ENCODE data around the gene ZNF750.
"Not testable (repeated sequence)": the region's sequence is repeated elsewhere in the genome, so short reads cannot be mapped to it uniquely, and the experiment has no call there.

Gene ZNF750

DNA sequence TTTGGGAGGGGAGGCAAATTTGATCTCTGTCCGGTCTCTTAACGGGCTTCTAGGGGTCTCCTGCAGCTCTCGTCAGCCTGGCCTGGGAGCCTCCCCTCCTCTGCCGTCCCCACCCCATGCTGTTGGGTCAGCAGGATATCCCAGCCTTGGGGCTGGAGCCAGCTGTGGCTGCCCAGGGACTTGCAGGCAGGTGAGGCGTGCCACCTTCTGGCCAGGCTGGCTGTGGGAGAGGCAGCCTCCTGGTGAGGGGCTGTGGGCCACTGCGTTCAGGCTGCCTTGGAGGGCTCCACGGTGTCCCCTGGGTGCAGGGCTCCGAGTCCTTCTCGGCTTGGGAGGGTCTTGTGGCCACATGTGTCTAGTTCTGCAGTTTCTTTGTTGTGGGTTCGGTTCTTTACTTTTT lies 53.4 kb downstream of the ZNF750 start:
- TF ChIP-seq, protein P1, sequence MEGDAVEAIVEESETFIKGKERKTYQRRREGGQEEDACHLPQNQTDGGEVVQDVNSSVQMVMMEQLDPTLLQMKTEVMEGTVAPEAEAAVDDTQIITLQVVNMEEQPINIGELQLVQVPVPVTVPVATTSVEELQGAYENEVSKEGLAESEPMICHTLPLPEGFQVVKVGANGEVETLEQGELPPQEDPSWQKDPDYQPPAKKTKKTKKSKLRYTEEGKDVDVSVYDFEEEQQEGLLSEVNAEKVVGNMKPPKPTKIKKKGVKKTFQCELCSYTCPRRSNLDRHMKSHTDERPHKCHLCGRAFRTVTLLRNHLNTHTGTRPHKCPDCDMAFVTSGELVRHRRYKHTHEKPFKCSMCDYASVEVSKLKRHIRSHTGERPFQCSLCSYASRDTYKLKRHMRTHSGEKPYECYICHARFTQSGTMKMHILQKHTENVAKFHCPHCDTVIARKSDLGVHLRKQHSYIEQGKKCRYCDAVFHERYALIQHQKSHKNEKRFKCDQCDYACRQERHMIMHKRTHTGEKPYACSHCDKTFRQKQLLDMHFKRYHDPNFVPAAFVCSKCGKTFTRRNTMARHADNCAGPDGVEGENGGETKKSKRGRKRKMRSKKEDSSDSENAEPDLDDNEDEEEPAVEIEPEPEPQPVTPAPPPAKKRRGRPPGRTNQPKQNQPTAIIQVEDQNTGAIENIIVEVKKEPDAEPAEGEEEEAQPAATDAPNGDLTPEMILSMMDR (IDR thresholded peaks at IDR 0.05), result no peak
- H3K9me3 ChIP-seq, result no peaks in the 10 kb centered on the region
- no peak overlapping the region for H3K27ac ChIP-seq
- H3K27me3 ChIP-seq, result no peaks in the 10 kb centered on the region
- H3K4me1 ChIP-seq (ENCODE audit: control insufficient read depth in 1 of 2, insufficient read depth in 1 of 2, low read depth in 1 of 2, low read length in 1 of 2), result peaks cover 11 to 17% of the 10 kb centered on the region in 2 experiments
- H3K36me3 ChIP-seq, result no peaks in the 10 kb centered on the region
- no peak overlapping the region for H3K4me3 ChIP-seq (ENCODE audit: low read depth in 1 of 2, low read length in 1 of 2)

DNA sequence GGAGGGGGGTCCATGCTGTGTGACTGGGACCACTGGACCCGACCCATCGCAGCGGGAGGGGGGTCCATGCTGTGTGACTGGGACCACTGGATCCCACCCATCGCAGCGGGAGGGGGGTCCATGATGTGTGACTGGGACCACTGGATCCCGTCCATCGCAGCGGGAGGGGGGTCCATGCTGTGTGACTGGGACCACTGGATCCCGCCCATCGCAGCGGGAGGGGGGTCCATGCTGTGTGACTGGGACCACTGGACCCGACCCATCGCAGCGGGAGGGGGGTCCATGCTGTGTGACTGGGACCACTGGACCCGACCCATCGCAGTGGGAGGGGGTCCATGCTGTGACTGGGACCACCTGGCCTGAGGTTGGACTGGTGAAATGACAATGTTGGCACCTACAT lies 54.2 kb downstream of the ZNF750 start:
- H3K4me1 ChIP-seq (ENCODE audit: control insufficient read depth in 1 of 2, insufficient read depth in 1 of 2, low read depth in 1 of 2, low read length in 1 of 2), result peaks cover 11 to 17% of the 10 kb centered on the region in 2 experiments
- H3K27ac ChIP-seq; H3K36me3 ChIP-seq; H3K27me3 ChIP-seq; H3K4me3 ChIP-seq (ENCODE audit: low read depth in 1 of 2, low read length in 1 of 2); H3K9me3 ChIP-seq: not testable (repeated sequence)

DNA sequence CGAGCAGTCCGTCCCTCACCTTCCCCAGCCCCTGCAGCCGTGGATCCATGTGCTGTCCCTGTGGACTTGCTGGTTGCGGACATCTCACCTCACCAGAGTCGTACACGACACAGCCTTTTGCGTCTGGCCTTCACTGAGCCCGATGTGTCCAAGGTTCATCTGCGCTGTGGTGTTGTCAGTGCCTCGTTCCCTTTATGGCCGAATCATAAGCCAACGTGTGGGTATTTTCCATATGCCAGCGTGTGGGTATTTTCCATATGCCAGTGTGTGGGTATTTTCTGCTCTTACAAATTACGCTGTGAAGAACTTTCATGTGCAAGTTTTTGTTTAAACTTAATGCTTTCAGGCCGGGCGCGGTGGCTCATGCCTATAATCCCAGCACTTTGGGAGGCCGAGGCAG lies 56.3 kb downstream of the ZNF750 start:
- Histone ChIP-seq H3K9me3 (no peaks in the 10 kb centered on the region), H3K27ac (peak overlapping the region; percentile 16), H3K36me3 (no peaks in the 10 kb centered on the region), H3K4me1 (ENCODE audit: control insufficient read depth in 1 of 2, insufficient read depth in 1 of 2, low read depth in 1 of 2, low read length in 1 of 2) (peaks cover 11 to 17% of the 10 kb centered on the region in 2 experiments), H3K27me3 (no peaks in the 10 kb centered on the region), H3K4me3 (ENCODE audit: low read depth in 1 of 2, low read length in 1 of 2) (no peak overlapping the region)
- TF ChIP-seq, protein P1 (IDR thresholded peaks at IDR 0.05), result no peak

DNA sequence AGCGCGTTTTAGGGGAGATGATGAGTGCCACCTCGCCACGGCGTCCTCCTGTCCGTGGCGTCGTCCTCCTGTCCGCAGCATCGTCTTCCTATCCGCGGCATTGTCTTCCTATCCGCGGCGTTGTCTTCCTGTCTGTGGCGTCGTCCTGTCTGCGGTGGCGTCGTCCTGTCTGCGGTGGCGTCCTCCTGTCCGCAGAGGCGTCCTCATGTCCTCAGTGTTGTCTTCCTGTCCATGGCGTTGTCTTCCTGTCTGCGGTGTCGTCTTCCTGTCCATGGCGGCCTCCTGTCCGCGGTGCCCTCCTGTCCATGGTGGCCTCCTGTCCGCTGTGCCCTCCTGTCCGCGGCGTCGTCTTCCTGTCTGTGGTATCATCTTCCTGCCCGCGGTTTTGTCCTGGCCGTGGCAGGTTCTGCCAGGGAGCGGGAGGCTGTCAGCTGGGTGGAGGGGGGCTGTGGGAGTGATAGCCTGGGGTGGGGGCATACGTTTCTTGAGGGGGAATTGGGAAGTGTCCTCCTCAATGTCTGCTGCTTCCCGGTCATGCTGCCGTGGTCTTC lies 57.1 kb downstream of the ZNF750 start:
- H3K36me3 ChIP-seq, result no peaks in the 10 kb centered on the region
- H3K4me3 ChIP-seq (ENCODE audit: low read depth in 1 of 2, low read length in 1 of 2), result peak overlapping the region; percentile 8 to 30
- no peaks in the 10 kb centered on the region for H3K27me3 ChIP-seq
- H3K27ac ChIP-seq, result peak overlapping the region; percentile 16
- no peaks in the 10 kb centered on the region for H3K9me3 ChIP-seq
- TF ChIP-seq, protein P1 (IDR thresholded peaks at IDR 0.05), result no peak
- peaks cover 11 to 17% of the 10 kb centered on the region in 2 experiments for H3K4me1 ChIP-seq (ENCODE audit: control insufficient read depth in 1 of 2, insufficient read depth in 1 of 2, low read depth in 1 of 2, low read length in 1 of 2)

DNA sequence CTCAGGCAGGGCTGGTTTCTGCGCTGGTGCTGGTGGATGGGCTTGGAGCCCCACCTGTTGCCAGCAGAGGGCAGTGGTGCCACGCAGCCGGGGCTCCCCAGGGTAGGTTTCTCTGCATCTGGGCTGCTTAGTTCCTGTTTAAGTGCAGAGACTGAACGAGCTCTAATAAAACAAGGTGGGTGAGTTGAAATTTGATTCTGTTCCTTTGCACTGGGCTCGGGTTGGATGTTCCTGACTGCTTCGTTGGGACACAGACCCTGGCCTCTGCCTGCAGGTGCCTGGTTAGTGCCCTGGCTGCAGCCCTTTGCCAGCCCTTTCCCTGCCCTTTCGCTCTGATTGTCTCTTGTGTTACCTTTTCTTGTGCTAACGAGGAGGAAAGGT lies 57.9 kb downstream of the ZNF750 start:
- H3K36me3 ChIP-seq, result no peaks in the 10 kb centered on the region
- TF ChIP-seq, protein P1 (IDR thresholded peaks at IDR 0.05), result peak; percentile 87
- H3K27ac ChIP-seq, result no peak overlapping the region
- H3K9me3 ChIP-seq, result no peaks in the 10 kb centered on the region
- peaks cover 11 to 17% of the 10 kb centered on the region in 2 experiments for H3K4me1 ChIP-seq (ENCODE audit: control insufficient read depth in 1 of 2, insufficient read depth in 1 of 2, low read depth in 1 of 2, low read length in 1 of 2)
- peak overlapping the region in 1 of 2 experiments; percentile 30 for H3K4me3 ChIP-seq (ENCODE audit: low read depth in 1 of 2, low read length in 1 of 2)
- no peaks in the 10 kb centered on the region for H3K27me3 ChIP-seq

DNA sequence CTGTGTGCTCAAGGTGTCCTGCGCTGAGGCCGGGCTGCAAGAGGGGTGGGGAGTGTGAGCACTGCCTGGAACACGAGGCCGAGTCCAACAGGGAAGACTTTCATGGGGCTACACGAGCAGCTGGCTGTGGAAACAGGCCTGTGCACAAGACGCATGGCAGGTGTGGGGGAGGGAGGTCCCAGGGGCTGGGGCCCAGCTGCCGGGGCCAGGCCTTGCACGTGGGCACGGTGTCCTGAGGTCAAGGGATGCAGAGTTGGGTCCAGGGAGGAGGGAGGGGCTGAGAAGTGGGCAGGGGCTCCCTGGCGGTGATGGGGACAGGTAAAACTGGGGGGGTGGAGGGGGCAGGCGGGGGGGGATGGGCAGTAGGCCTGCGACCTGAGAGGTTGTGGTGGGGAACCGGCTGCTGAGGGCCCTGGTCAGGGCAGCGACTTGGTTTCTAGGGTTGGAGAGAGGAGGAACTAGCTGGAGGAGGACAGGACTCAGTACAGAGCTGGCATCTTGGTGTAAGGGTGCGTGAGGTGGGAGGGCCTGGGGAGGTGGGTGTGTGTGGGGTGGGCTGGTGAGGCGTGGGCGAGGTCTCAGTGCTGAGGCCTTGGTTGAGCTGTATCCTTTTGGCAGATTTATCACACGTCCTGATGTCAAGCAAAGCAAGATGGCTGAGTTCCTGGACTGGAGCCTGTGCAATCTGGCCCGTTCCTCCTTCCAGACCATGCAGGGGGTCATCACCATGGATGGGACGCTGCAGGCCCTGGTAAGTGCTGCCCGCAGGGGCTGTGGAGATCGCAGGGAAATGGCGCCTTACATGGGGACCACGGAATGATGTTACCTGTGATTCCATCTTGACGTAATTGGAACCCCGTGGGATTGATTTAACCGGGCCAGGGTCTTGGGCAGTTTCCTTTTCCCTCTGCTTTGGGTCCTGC lies 58.6 kb downstream of the ZNF750 start:
- TF ChIP-seq, protein P1 (IDR thresholded peaks at IDR 0.05), result no peak
- no peaks in the 10 kb centered on the region for H3K9me3 ChIP-seq
- no peaks in the 10 kb centered on the region for H3K27me3 ChIP-seq
- no peaks in the 10 kb centered on the region for H3K36me3 ChIP-seq
- H3K4me1 ChIP-seq (ENCODE audit: control insufficient read depth in 1 of 2, insufficient read depth in 1 of 2, low read depth in 1 of 2, low read length in 1 of 2), result peaks cover 11 to 17% of the 10 kb centered on the region in 2 experiments
- no peak overlapping the region for H3K27ac ChIP-seq
- no peak overlapping the region for H3K4me3 ChIP-seq (ENCODE audit: low read depth in 1 of 2, low read length in 1 of 2)
